ENCODE data around the gene CDH23.

DNA sequence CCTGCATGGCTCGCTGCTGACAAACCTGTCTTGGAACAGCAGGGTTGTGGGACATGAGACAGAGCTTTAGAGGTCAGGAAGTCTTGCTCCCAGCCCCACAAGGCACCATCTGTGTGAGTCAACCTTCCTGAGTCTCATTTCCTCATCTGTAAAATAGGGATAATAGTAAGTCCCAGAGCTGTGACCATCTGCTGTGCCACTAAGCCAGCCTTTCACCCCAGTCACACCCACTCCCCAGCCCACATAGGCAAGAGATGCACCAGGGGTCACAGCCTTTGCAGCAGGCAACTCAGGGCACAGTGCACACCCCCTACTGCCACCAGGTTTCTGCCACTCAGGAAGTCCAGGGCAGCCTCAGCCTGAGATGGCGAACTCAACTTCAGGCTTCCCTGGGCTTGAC is 29.4 kb upstream of the CDH23 start:
- TF ChIP-seq, protein P1, sequence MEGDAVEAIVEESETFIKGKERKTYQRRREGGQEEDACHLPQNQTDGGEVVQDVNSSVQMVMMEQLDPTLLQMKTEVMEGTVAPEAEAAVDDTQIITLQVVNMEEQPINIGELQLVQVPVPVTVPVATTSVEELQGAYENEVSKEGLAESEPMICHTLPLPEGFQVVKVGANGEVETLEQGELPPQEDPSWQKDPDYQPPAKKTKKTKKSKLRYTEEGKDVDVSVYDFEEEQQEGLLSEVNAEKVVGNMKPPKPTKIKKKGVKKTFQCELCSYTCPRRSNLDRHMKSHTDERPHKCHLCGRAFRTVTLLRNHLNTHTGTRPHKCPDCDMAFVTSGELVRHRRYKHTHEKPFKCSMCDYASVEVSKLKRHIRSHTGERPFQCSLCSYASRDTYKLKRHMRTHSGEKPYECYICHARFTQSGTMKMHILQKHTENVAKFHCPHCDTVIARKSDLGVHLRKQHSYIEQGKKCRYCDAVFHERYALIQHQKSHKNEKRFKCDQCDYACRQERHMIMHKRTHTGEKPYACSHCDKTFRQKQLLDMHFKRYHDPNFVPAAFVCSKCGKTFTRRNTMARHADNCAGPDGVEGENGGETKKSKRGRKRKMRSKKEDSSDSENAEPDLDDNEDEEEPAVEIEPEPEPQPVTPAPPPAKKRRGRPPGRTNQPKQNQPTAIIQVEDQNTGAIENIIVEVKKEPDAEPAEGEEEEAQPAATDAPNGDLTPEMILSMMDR (conservative IDR thresholded peaks at IDR 0.05; ENCODE audit: low read depth, low read length), result no peak
- TF ChIP-seq EZH2 (IDR thresholded peaks at IDR 0.05; ENCODE audit: low read length, unreplicated experiment), result no peak
